NCI-H2107 (cell line): ENCODE results near the gene PDE4D.

ENCODE experiments used
- DNase-seq: peaks from one replicate; lab custom pipeline; 2025; lab: John Stamatoyannopoulos, UW

PDE4D gene

DNA sequence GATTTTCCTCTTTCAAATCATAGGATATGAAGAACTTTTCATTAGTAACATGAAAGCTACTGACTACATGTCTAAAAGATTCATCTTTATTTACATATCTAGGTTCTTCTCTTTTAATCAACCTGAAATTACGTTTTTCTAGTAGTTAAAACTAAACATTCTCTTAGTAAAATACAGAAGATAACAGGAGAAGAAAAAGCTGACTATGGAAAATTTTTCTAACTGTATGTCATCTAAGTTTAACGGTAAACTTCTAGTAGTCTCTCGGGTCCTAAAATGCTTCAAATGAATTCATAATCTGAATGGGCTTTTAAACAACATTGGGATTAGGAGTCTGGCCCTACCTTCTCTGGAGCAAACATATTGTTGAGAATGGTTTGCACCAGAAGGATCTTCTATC lies 151.9 kb downstream of the PDE4D start:
- no peak for DNase-seq

DNA sequence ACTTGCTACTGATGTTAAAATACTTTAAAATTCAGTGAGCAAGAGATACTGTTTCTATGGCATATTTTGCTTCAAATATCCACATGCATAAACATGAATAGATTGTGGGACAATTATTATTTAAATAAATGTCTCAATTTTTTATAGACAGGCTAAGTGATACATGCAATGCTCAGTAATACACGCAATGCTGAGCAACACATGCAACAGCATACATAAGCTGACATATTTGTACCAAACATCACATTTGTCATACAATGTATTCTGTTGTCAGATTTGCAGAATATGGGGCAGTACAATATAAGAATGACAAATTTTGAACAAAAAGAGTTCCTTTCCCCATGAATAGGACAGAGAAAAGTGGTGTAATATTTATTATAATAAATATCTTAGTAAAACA lies 155.5 kb downstream of the PDE4D start:
- no peak for DNase-seq

DNA sequence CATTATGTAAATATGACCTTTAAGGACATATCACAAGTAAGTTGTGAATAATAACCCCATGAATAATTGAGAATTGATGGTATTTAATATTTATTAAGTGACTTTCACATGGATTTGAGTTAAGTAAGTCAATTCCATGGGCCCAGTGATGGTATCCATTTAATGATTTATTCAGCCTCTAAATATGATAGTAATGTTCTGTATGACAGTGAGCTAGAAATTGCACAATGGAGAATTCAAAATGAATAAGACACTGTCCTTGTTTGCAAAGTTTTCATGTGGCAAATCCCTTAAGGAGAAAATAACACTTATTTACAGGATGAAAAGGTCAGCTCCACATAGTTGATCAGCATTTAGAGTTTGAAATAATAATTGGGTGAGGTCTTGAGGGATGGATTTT lies 160.7 kb downstream of the PDE4D start:
- DNase-seq, result no peak

DNA sequence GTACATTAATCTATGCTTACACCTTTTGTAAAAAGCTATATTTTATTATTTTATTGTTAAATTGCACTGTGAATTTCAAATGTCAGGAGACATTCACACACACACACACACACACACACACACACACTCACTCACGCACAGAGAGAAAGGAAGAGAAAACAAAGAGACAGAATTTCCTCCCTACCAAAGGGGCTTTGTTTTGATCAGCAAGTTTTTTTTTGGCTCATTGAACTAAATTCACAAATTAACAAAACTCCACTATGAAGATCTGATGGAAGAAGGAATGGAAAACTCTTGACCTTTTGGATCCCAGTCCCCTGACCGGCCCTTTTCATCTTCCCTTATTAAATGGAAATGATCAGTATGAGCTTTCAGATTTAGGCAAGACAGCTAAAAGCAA lies 161.2 kb downstream of the PDE4D start:
- no peak for DNase-seq

DNA sequence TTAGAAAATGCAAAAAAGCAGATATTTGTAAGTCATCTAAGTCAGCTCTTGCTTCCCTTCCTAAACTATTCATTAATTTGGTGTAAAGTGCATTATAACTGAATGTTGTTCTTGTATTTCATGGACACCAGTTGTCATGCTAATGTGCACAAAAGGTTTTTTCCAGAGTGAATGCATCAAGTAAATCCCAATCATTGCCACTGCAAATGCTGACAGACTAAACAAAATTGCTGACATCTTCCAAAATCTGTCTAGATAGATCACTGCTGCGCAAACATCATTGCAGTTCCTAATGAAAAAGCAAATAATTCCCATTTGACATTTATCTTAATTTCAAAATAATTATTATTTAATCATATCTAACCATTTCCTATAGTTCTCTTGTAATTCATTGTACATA lies 161.7 kb downstream of the PDE4D start:
- DNase-seq, result no peak

DNA sequence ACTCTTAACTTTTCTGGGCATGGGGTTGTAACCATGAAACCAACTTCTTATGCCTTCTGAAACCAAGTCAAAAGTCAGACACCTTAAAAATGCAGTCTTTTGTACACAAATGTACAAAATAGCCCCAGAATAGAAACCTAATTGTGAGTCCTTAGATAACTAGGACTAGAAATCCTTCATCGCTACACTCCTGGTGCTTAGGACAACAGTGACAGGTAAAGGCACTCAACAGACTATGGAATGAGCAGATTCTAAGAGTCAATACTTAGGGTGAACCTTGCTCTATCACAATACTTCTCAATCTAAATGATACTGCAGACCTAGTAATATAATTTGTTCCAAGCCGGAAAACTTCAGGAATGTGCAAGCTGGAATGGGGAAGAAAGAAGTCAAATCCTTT lies 163.7 kb downstream of the PDE4D start:
- DNase-seq, result no peak

DNA sequence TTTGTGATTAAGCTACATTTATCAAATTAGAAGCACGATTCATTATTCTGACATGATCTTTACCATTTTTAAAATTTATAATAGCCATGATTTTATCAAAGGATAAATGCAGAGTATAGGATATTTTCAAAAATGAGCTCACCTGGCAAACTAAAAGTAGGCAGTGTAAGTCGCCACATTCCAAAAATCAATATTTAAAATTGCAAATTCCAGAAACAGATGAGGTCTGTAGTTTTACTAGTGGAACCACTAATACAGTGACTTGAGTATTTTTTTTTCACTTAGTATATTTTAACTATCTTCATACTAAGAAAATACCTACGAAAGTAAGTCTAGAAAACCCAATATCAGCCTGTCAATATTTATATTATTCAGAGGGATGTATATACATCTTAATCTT lies 164.2 kb downstream of the PDE4D start:
- no peak for DNase-seq

DNA sequence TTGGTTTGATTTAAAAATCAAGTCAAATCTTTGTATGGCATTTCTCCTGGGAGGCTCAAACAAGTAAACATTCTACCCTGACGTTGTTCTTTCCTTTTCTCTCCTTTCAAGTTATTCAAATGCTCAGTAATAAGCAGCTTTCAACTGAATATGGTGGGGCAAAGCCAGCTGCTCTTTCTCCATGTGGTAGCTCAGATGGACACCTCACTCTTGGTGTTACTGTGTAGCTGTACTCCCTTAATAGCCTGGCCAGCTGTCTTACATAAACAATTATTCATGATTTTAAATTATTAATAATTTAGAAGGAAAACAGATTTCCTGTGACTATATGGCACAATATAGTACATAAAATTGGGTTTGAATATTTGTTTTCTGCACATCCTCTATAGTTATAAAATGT lies 165.2 kb downstream of the PDE4D start:
- DNase-seq, result no peak

DNA sequence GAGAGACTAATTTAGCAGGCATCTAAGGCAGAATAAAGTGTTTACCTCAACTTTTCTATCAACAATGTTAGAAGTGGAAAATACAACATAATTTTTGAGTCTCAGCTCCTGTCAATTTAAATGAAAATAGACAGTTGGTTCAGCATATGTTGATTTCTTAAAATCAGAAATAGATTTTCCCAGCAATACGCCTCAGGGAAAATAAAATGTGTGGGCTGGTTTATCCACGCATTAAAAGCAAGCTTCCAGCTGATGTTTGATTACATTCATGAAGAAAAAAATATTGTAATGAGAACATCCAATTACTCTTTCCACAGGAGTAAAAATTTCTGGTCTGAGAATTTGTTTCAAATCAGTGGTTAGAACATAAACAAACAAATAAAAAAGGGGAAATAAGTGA lies 166.3 kb downstream of the PDE4D start:
- DNase-seq, result no peak

DNA sequence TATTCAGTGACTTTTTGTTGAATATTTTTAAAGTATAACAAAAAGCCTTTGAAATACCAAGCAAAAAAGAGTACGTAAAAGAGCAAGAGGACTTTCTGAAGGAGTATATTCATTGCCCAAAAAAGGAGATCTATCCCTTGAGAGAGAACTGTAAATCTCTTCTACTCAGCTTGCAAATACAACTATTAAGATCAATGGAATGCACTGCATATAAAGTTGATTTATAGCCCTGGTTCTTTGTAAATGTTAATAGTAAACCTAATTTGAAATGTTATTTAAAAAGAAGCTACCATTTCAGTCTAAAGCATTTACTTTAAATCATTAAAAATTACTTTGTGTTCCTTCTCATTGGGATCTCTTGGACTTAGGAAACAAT lies 168.1 kb downstream of the PDE4D start:
- DNase-seq, result no peak

DNA sequence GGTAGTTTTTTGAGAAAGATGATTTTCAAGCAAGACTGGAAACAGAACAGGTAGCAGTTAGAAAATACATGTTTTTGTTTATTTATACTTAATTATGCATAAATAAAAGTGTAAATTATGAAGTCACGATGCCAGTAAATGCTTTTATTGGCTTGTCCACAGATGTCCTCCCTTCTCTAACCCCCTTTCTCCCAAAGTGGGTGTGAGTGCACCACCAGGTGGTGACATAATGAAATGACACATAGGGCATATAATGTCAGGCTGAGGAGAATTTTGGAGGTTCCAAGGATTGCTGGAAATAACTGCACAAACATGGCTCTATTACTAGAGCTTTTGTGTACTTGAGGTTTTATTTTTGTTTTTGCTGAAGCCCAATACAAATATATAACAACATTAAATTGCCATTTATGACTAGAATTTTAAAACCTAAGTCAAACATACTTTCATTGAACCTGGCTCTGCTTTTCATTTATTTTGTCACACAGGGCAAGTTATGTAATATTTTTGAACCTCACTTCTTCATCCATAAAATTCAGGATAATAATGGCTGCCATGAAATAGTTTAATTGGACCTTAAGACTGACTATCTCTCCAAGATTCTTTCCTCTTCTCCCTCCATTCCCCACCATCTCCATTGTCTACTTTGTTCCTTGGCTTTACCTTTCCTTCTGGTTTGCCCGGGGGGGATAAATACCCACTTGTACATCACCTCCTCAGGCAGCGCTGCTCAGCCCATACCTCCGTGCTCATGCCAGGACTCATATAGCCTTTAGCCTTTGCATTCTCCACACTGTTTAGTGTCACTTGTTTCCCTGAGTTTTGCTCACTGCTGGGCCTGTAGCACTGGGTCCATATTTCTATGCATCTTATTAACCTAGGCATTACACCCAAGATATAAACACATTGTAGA lies 168.8 kb downstream of the PDE4D start:
- DNase-seq, result no peak

DNA sequence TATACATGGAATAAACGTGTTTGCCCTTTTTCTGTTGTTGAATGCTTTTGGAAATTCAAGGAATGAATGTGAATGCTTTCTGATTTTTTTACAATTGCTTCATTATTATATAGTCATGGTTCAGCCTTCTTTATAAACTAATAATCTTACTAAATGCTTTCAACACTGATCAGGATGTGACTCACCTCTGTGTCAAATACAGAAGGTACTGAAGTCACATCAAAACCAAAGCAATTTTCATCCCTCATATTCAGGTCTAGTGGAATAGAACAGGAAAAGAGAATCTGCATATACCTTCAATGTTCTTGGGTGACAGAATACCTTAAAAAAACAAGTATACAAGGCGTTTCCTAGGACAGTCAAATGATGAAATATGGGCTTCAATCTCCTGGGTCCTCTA lies 170.7 kb downstream of the PDE4D start:
- no peak for DNase-seq

DNA sequence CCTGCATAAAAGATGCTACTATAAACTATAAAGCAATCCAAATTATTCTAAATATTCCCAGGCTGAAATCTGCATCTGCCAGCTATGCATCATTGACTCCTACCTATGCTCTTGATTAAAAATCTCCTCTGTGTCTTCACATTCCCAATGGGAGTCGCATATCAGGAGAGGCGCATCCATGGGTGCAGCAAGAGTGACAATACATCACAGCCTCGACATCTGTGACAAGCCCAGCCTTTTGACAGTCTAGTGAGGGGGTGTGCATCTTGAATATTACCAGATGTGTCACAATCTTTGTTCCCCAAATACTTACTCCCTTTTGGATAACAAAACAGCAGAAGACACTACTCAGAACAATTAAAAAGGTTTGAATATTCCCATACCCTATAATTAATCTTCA lies 171.8 kb downstream of the PDE4D start:
- DNase-seq, result no peak

DNA sequence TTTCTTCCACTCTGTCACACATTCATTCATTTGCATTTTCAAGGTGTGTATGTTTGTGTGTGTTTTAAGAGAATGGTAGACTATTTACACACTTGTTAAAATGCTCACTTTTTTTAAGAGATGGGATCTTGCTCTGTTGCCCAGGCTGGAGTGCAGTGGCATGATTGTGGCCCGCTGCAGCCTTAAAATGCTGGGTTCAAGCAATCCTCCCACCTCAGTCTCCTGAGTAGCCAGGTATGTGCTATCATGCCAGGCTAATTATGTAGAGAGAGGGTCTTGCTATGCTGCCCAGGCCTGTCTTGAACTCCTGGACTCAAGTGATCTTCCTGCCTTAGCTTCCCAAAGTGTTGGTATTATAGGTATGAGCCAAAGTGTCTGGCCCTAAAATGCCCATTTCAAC lies 173.5 kb downstream of the PDE4D start:
- DNase-seq, result no peak

DNA sequence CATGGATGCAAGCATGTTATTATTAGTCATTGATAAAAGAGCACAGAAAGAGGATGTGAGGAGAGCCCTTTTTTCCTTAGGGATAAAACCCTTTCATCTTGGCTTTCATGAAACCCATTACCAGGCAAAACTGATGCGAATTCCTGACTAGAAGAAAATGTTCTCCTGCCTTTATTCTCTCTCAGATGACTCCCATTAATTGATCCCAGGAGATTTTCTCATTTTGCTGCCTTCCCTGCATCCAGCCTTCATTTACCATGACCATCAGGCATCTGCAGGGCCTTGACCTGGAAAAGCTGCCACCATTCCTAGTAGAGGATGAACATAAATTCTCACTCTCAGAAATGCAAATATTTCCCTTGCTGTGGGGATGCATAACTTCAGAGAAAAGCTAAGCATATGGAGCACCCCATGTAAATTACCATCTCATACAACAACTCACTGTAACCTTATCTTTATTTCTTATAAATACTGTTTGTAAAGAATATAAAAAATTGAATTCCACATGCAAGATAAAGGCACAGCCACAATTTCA lies 176.5 kb downstream of the PDE4D start:
- no peak for DNase-seq

DNA sequence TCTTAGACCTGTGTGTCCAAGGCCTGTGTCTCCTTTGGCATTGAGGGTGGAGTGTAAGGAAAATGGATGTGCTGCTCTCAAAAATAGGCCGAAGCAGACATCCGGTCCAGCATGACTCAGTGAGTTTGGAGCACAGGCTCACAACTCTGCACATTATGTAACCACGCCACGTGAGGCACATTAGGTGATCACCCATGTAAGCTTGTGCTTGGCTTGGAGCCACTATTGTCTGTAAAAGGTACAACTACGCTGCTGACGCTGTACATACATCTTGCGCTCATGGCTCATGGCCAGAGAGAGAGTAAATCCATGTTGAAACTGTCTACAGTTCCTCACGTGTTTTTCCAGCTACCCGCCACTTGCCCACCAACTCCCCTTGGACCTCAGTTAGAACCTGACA lies 177.5 kb downstream of the PDE4D start:
- DNase-seq, result no peak

DNA sequence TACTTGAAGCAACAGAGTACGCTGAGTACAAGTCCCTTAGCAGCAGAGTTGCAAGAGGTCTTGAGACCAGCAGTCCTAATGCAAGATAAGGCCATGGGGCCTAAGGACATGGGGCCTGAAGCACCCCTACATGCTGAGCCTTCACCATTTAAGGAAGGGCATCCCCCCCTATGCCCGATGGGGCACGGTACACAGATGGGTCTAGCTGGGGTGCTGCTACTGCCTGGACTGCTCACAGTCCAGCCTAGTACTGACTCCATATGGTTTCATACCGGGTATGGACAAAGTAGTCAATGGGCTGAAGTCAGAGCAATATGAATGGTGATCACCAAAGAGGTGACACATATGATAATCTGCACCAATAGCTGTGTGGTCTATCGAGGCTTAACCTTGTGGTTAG lies 178.3 kb downstream of the PDE4D start:
- DNase-seq, result no peak

DNA sequence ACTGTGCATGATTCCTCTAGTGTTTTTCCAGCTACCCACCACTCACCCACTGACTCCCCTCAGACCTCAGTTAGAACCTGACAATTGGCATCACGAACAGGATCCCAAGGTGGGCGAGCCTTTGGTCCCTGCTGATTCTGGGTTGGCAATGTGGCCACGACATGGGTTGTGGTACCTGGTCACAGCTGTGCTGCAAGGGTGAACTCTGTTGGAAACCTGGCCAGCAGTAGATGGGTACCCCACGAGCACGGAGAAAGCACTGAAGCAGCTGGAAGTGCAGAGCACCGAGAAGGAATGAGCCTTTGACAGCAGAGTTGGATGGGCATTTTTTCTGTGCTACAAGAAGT lies 180.1 kb downstream of the PDE4D start:
- no peak for DNase-seq

DNA sequence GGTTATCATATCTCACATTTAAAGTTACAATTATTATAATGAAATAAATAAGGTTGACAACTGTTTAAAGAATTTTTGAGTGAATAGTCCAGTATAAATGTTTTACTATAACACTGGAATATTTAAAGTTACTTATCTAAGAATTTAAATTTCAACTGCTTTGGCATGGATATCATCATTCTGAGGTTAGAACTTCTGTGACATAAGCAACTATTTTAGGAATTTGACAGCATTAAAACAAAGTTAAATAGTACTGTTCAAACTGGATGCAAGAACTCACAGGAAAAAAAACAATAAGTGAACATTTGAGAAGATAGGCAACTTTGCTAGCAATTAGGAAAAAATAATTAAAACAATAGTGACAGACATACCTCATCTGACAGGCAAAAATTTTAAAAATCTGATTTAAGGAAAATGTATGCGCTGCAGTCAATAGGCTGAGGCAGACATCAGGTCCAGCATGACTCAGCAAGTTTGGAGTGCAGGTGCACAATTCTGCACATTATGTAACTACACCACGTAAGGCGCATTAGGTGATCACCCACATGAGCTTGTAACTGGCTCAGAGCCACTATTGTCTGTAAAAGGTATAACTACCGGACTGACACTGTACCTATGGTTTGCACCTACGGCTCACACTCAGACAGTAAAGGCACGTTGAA lies 180.6 kb downstream of the PDE4D start:
- DNase-seq, result no peak

DNA sequence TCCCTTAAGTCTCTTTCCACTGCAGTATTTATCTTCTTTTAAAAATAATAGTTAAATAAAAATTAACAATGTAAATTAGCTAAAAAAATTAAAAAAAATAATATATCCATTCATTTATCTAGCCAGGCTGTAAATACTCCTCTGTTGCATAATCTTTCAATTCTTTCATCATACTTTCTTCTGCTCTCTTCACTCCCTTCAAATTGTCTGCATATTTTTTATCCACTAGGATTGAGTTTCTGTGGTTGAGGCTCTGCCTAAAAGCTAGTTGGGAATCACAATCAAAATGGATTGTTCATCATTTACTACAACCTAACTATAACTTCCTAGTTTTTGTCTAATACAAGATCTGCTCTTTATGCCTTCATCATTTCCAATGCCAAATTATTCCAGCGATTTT lies 182.2 kb downstream of the PDE4D start:
- DNase-seq, result no peak

DNA sequence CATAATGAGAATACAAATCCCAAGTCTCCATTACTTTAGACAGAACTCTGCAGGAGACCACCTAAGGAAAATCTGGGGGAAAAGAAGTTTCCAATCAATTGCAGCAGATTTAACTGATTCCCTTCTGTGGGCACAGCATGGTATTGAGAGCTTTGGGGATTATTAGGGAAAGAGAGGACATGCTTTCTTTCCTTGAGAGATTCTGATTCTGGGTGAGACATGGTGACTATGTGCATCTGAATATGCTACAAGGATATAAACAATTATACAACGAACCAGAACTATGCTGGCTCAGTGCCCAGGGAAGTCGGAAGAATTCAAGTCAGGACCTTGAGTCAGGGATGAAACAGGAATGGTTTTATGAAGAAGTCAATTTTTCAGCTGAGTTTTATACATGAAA lies 183.7 kb downstream of the PDE4D start:
- no peak for DNase-seq

DNA sequence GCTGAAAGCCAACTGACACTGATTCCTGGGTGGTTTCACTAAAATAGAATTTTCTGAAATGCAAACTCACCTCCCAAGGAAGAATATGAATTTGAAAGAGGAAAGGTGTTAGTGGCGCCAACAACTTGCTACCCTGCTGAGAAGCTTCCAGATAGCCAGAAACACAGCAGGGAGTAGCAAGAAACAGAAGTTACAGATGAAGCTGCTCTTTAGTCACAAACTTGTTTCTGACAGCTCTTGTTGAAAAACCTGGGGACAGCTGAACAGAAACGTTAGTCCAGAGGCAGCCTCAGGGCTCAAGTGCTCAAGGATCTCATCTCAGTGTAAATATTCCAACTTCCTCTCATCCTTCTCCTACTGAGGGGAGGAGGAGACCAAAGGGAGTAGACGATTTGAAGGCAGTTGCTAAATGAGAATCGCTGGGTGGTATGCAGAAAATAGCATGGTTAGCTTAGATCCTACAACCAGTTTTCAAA lies 184.1 kb downstream of the PDE4D start:
- DNase-seq, result no peak

DNA sequence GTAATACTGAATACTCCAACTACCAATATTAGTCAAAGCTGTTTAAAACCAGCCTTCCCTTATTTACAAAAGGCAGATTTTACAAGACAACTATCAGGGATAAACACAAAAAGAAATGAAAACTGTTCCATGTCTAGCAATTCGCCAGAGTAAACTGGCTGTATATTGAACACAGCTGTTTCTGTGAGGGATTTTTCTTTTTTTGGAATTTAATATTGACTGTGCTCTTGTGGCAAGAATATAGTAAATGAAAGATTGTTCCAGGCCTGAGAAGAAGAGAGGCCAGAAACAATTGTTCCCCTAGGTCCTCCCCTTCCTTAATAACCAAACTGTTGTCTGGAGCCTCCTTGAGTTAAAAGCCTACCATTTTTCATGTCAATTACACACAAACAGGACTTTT lies 188.6 kb downstream of the PDE4D start:
- no peak for DNase-seq

DNA sequence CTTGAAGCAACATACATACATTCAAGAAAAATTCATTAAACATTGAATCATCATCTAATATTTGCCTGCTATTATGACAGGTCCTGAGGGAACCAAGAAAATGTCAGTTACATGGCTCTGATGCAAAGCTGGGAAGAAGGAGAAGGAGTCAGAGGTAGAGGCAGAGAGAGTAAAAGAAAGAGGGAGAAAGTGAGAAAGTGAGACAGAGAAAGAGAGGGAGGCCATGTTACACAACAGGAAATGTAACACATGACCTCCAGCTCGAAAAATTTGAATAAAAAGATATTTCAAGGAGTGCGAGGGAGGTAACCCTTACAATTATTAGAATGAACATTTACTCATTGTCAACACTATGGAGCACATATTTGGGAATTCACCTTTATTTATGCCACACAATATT lies 189.7 kb downstream of the PDE4D start:
- DNase-seq, result no peak
